Activated CD4-positive, CD25-positive, alpha-beta regulatory T cell treated with anti-CD3 and anti-CD28 coated beads, Interleukin-2, amount 50 U/mL, for 24 hours (primary cell): ENCODE measurements around the gene HSD17B11.
"Not testable (repeated sequence)": the region's sequence is repeated elsewhere in the genome, so short reads cannot be mapped to it uniquely, and the experiment has no call there.

ENCODE experiments used
- ATAC-seq, 2 donors: fragments of 150-1000 bp; cut with Tn5 transposase; one replicate each; pipeline ENCODE4 v1.10.0; 2021; ENCODE audit warnings: mild to moderate bottlenecking in 1 of 2, moderate library complexity in 1 of 2

Gene HSD17B11

GRCh38 chr4:87354168-87355102 is 36.6 kb downstream of the HSD17B11 start:
- no peak for ATAC-seq

GRCh38 chr4:87353592-87353991 is 37.4 kb downstream of the HSD17B11 start:
- ATAC-seq = no peak

- no peak for ATAC-seq
These were observed 45.8 kb downstream of the HSD17B11 start for GRCh38 chr4:87345139-87345538.

GRCh38 chr4:87342872-87343271 is 48.1 kb downstream of the HSD17B11 start:
- ATAC-seq = no peak

- not testable (repeated sequence) for ATAC-seq
These were observed 48.9 kb downstream of the HSD17B11 start for GRCh38 chr4:87341954-87342635.

- no peak for ATAC-seq
These were observed 51.5 kb downstream of the HSD17B11 start for GRCh38 chr4:87339440-87339839.

- ATAC-seq = no peak
These were observed 53.6 kb downstream of the HSD17B11 start for GRCh38 chr4:87337361-87337760.

GRCh38 chr4:87333267-87333666 is 57.7 kb downstream of the HSD17B11 start:
- no peak for ATAC-seq

GRCh38 chr4:87330761-87331160 is 60.2 kb downstream of the HSD17B11 start:
- ATAC-seq = no peak

- no peak for ATAC-seq
These were observed 63.9 kb downstream of the HSD17B11 start for GRCh38 chr4:87327136-87327535.

GRCh38 chr4:87326460-87326859 is 64.5 kb downstream of the HSD17B11 start:
- no peak for ATAC-seq

- ATAC-seq = no peak
These were observed 68.2 kb downstream of the HSD17B11 start, which contains the start of gene HSD17B13 for GRCh38 chr4:87322754-87323153. HSD17B13 (minus strand) TSS chr4:87322882; CDS start chr4:87322841, 41 bp downstream.

- no peak for ATAC-seq
These were observed 69.1 kb downstream of the HSD17B11 start for GRCh38 chr4:87321888-87322287.

- ATAC-seq = no peak
These were observed 73.5 kb downstream of the HSD17B11 start for GRCh38 chr4:87317527-87317926.

- ATAC-seq = no peak
These were observed 74.0 kb downstream of the HSD17B11 start for GRCh38 chr4:87316961-87317360.

- ATAC-seq = not testable (repeated sequence)
These were observed 76.0 kb downstream of the HSD17B11 start for GRCh38 chr4:87315000-87315399.

GRCh38 chr4:87313756-87314155 is 77.2 kb downstream of the HSD17B11 start:
- no peak for ATAC-seq

- ATAC-seq = no peak
These were observed 79.3 kb downstream of the HSD17B11 start for GRCh38 chr4:87311684-87312083.

- ATAC-seq = no peak
These were observed 80.2 kb downstream of the HSD17B11 start for GRCh38 chr4:87310691-87311335.

GRCh38 chr4:87309625-87310024 is 81.4 kb downstream of the HSD17B11 start:
- ATAC-seq = no peak

GRCh38 chr4:87306056-87306455 is 84.9 kb downstream of the HSD17B11 start:
- ATAC-seq = peak; percentile 43 to 46

GRCh38 chr4:87305562-87305961 is 85.4 kb downstream of the HSD17B11 start:
- no peak for ATAC-seq

GRCh38 chr4:87304745-87305432 is 86.1 kb downstream of the HSD17B11 start:
- ATAC-seq = no peak
